Breast epithelium (tissue), 4 donors: ENCODE measurements around the gene PLCB4. TPM values are rescaled to one million over a fixed set of nuclear protein-coding genes. Genes with fewer than 3 reads are reported as not detected.

Experiments
- DNase-seq, 2 donors: peaks; one replicate each; pipeline ENCODE4 v3.0.0-alpha.2; 2019; ENCODE audit warnings: low spot score in 2 of 2
- H3K27ac ChIP-seq, 2 donors: fragments of 200-600 bp; sonication (generic) in 1 of 2; one replicate each; pipeline ENCODE4 v1.5.1; 2016 to 2019; ENCODE audit warnings: mild to moderate bottlenecking in 1 of 2
- H3K27me3 ChIP-seq, 2 donors: fragments of 200-600 bp; sonication (generic) in 1 of 2; one replicate each; pipeline versions ENCODE4 v1.5.1 to v1.6.0; 2017 to 2019; ENCODE audit warnings: control low read depth in 1 of 2, mild to moderate bottlenecking in 1 of 2
- H3K36me3 ChIP-seq: fragments of 200-600 bp; one replicate; pipeline ENCODE4 v1.5.1; 2019
- H3K4me1 ChIP-seq, 2 donors: fragments of 200-600 bp; sonication (generic); one replicate each; pipeline ENCODE4 v1.5.1; 2016 to 2019; ENCODE audit warnings: control low read depth in 1 of 2
- H3K4me3 ChIP-seq, 3 donors: fragments of 200-600 bp; sonication (generic); 1 replicate in 2 of 3; 2 replicates in 1 of 3; pipeline ENCODE4 v1.5.1; 2016 to 2019; ENCODE audit warnings: mild to moderate bottlenecking in 3 of 3, moderate library complexity in 2 of 3
- H3K9me3 ChIP-seq, 2 donors: fragments of 200-600 bp; sonication (generic) in 1 of 2; one replicate each; pipeline ENCODE4 v1.5.1; 2016 to 2019; ENCODE audit warnings: control low read depth in 1 of 2
- CTCF ChIP-seq, 3 donors: fragments of 450-650 bp; IDR thresholded peaks; one replicate each; pipeline ENCODE4 v1.5.1; 2016 to 2017; ENCODE audit warnings: antibody characterized with exemption in 3 of 3, mild to moderate bottlenecking in 3 of 3, moderate library complexity in 3 of 3
- POLR2A ChIP-seq: fragments of 450-650 bp; IDR thresholded peaks from one replicate; pipeline ENCODE4 v1.6.1; 2016; ENCODE audit warnings: antibody characterized with exemption, mild to moderate bottlenecking, moderate library complexity
- POLR2AphosphoS5 ChIP-seq, 3 donors: sonication (generic); formaldehyde crosslinking; IDR thresholded peaks; one replicate each; pipeline ENCODE4 v1.6.1; 2017; ENCODE audit warnings: antibody characterized with exemption in 3 of 3
- intact Hi-C: fragments of 100-400 bp; cut with DNase I; formaldehyde crosslinking; loops from one replicate; pipeline ENCODE4 v1.15.1; 2023; ENCODE audit warnings: low total_unique reads
- total RNA-seq, 3 donors: library from RNA; depleted of rRNA; stranded (reverse); fragments of >200 nt; gene quantifications; one replicate each; pipeline ENCODE4 v1.1.0, GENCODE V29; 2016

PLCB4 gene
- total RNA-seq, 3 donors from 2014 or later, result 9.4 to 17.7 (median 13.0) TPM

GRCh38 chr20:9323622-9324021, 254.7 kb downstream of the PLCB4 start:
- intact Hi-C loops, result no loop called here
- no peaks in the 10 kb centered on the region for H3K9me3 ChIP-seq

GRCh38 chr20:9329355-9330101, 260.6 kb downstream of the PLCB4 start:
- no peak overlapping the region for H3K27ac ChIP-seq
- H3K9me3 ChIP-seq, result no peaks in the 10 kb centered on the region
- no peak for DNase-seq
- H3K27me3 ChIP-seq, result no peaks in the 10 kb centered on the region
- TF ChIP-seq CTCF (IDR thresholded peaks at IDR 0.05) (no peak), POLR2AphosphoS5 (IDR thresholded peaks at IDR 0.05) (no peak), POLR2A (no peak)
- no peak overlapping the region for H3K4me3 ChIP-seq
- H3K4me1 ChIP-seq, result no peaks in the 10 kb centered on the region
- intact Hi-C loops, result no loop called here
- no peaks in the 10 kb centered on the region for H3K36me3 ChIP-seq

More at GRCh38 chr20:9323622-9324021, 254.7 kb downstream of the PLCB4 start:
- H3K27me3 ChIP-seq, result no peaks in the 10 kb centered on the region
- no peaks in the 10 kb centered on the region for H3K4me1 ChIP-seq
- H3K36me3 ChIP-seq, result no peaks in the 10 kb centered on the region
- no peak for DNase-seq
- H3K27ac ChIP-seq, result no peak overlapping the region
- H3K4me3 ChIP-seq, result no peak overlapping the region
- TF ChIP-seq CTCF (IDR thresholded peaks at IDR 0.05), result no peak
- no peak for TF ChIP-seq POLR2A
- no peak for TF ChIP-seq POLR2AphosphoS5 (IDR thresholded peaks at IDR 0.05)

- H3K4me1 ChIP-seq, result no peaks in the 10 kb centered on the region
- TF ChIP-seq CTCF (IDR thresholded peaks at IDR 0.05), result no peak
- TF ChIP-seq POLR2A, result no peak
- TF ChIP-seq POLR2AphosphoS5 (IDR thresholded peaks at IDR 0.05), result no peak
- intact Hi-C loops, result no loop called here
- no peak for DNase-seq
- no peaks in the 10 kb centered on the region for H3K36me3 ChIP-seq
- no peak overlapping the region for H3K27ac ChIP-seq
- H3K27me3 ChIP-seq, result no peaks in the 10 kb centered on the region
- no peak overlapping the region for H3K4me3 ChIP-seq
- no peaks in the 10 kb centered on the region for H3K9me3 ChIP-seq
Observed at GRCh38 chr20:9330151-9330550, 261.3 kb downstream of the PLCB4 start.

GRCh38 chr20:9331707-9332435, 263.0 kb downstream of the PLCB4 start:
- no peaks in the 10 kb centered on the region for H3K9me3 ChIP-seq
- intact Hi-C loops, result no loop called here
- no peak for DNase-seq
- no peak overlapping the region for H3K4me3 ChIP-seq
- H3K36me3 ChIP-seq, result no peaks in the 10 kb centered on the region
- no peak overlapping the region for H3K27ac ChIP-seq
- no peaks in the 10 kb centered on the region for H3K27me3 ChIP-seq
- TF ChIP-seq CTCF (IDR thresholded peaks at IDR 0.05) (no peak), POLR2AphosphoS5 (IDR thresholded peaks at IDR 0.05) (no peak), POLR2A (no peak)
- H3K4me1 ChIP-seq, result no peaks in the 10 kb centered on the region

- no peak for DNase-seq
- H3K4me3 ChIP-seq, result no peak overlapping the region
- no peaks in the 10 kb centered on the region for H3K36me3 ChIP-seq
- no peaks in the 10 kb centered on the region for H3K27me3 ChIP-seq
- no peaks in the 10 kb centered on the region for H3K9me3 ChIP-seq
- no peak overlapping the region for H3K27ac ChIP-seq
- H3K4me1 ChIP-seq, result no peaks in the 10 kb centered on the region
- no peak for TF ChIP-seq POLR2AphosphoS5 (IDR thresholded peaks at IDR 0.05)
- no peak for TF ChIP-seq POLR2A
- no peak for TF ChIP-seq CTCF (IDR thresholded peaks at IDR 0.05)
- intact Hi-C loops, result no loop called here
Observed at GRCh38 chr20:9332791-9333479, 264.0 kb downstream of the PLCB4 start.
